Ascending aorta (tissue), 2 donors: ENCODE measurements around the gene ZNF618. TPM values are rescaled to one million over a fixed set of nuclear protein-coding genes. Genes with fewer than 3 reads are reported as not detected.

Experiments used
- DNase-seq, 2 donors: peaks; one replicate each; pipeline ENCODE4 v3.0.0-alpha.2; 2019; ENCODE audit warnings: low spot score in 2 of 2
- H3K27ac ChIP-seq, 2 donors: fragments of 200-600 bp; sonication (generic); one replicate each; pipeline ENCODE4 v1.5.1; 2016 to 2017; ENCODE audit warnings: mild to moderate bottlenecking in 1 of 2
- H3K27me3 ChIP-seq: fragments of 200-600 bp; sonication (generic); one replicate; pipeline ENCODE4 v1.5.1; 2017
- H3K36me3 ChIP-seq, 2 donors: fragments of 200-600 bp; sonication (generic); one replicate each; pipeline ENCODE4 v1.5.1; 2016
- H3K4me1 ChIP-seq, 2 donors: fragments of 200-600 bp; sonication (generic); one replicate each; pipeline ENCODE4 v1.5.1; 2016 to 2017; ENCODE audit warnings: mild to moderate bottlenecking in 1 of 2
- H3K4me3 ChIP-seq, 2 donors: fragments of 200-600 bp; sonication (generic); one replicate each; pipeline ENCODE4 v1.5.1; 2016 to 2017; ENCODE audit warnings: mild to moderate bottlenecking in 1 of 2
- H3K9me3 ChIP-seq, 2 donors: fragments of 200-600 bp; sonication (generic); one replicate each; pipeline ENCODE4 v1.5.1; 2016
- intact Hi-C: fragments of 100-400 bp; cut with DNase I; formaldehyde crosslinking; loops from one replicate; pipeline ENCODE4 v1.15.1; 2023
- total RNA-seq: library from RNA; depleted of rRNA; stranded (reverse); fragments of >200 nt; gene quantifications from one replicate; pipeline ENCODE4 v1.1.0, GENCODE V29; 2016
- TF ChIP-seq, protein P1 (sequence below), 3 experiments: fragments of 200-600 bp in 2 of 3; fragments of 450-650 bp in 1 of 3; sonication (generic) in 2 of 3; IDR thresholded peaks; one replicate each; pipeline ENCODE4 v1.5.1; 2016 to 2019; ENCODE audit warnings: antibody characterized with exemption in 3 of 3, mild to moderate bottlenecking in 1 of 3, moderate library complexity in 1 of 3

Gene ZNF618
- total RNA-seq, 1 donor from 2014 or later, result 16.1 TPM

DNA sequence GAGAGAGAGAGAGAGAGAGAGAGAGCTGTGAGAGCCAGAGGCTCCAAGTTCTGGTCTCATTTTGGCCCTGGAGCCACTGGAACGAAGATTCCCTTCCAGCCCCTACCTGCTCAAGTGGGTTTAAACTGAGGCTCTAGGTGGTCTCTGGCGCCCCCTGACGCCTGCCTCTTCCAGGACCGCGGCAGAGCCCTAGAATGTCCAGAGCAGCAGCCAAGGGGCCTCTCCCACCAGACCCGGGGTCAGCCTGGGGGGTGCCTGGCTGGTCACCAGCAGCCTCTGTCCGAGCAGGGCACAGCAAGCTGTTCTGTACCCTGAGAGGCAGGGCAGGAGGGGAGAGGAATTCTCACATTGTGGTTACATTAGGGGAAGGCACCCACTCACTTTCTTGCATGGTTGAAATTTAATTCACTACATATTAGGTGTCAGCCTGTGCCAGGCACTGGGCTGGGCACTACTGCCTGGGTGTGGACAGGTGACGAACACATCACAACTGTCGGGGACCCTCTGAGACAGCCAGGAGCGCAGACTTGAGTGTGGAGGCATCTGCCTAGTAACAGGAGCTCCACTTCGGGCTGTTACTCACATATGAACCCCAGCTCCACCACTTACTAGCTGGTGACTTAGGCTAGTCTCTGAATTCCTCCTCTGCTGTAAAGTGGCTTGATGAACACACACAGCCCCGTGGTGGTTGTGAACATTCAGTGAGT, 157.4 kb downstream of the ZNF618 start:
- TF ChIP-seq, protein P1, sequence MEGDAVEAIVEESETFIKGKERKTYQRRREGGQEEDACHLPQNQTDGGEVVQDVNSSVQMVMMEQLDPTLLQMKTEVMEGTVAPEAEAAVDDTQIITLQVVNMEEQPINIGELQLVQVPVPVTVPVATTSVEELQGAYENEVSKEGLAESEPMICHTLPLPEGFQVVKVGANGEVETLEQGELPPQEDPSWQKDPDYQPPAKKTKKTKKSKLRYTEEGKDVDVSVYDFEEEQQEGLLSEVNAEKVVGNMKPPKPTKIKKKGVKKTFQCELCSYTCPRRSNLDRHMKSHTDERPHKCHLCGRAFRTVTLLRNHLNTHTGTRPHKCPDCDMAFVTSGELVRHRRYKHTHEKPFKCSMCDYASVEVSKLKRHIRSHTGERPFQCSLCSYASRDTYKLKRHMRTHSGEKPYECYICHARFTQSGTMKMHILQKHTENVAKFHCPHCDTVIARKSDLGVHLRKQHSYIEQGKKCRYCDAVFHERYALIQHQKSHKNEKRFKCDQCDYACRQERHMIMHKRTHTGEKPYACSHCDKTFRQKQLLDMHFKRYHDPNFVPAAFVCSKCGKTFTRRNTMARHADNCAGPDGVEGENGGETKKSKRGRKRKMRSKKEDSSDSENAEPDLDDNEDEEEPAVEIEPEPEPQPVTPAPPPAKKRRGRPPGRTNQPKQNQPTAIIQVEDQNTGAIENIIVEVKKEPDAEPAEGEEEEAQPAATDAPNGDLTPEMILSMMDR (IDR thresholded peaks at IDR 0.05), result peak; percentile 40 to 59 (median 52)
- Histone ChIP-seq H3K27me3 (no peaks in the 10 kb centered on the region), H3K27ac (no peak overlapping the region), H3K4me1 (peaks cover 0 to 13% of the 10 kb centered on the region in 2 donors), H3K9me3 (no peaks in the 10 kb centered on the region), H3K36me3 (peaks cover 34 to 42% of the 10 kb centered on the region in 2 donors), H3K4me3 (no peak overlapping the region)
- intact Hi-C loops, result loop anchor here (1.0 to 5.0 kb wide), 3 partner anchors 226 to 351 kb away; no protein-coding TSS in a partner anchor
- peak in 1 of 2 donors; percentile 64 for DNase-seq

DNA sequence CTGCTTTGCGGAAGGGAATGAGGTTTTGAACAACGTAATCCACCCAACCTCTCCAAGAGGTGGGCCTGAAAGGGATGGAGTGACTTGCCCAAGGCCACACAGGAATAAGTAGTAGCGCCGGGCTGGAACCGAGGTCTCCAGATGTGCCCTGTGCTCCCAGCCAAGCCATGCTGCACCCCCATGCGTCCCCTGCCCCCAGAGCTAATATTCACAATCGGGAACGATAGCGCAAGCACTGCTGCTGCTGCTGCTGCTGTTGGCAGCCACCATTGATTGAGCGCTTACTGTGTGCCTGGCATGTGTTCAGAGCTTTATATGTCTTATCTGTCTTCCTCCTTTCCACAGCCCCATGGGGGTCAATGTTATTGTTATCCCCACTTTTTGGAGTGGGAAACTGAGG, 158.1 kb downstream of the ZNF618 start:
- Histone ChIP-seq H3K9me3 (no peaks in the 10 kb centered on the region), H3K4me3 (no peak overlapping the region), H3K27ac (peak overlapping the region in 1 of 2 donors; percentile 67), H3K36me3 (peaks cover 41 to 42% of the 10 kb centered on the region in 2 donors), H3K4me1 (peaks cover 0 to 13% of the 10 kb centered on the region in 2 donors), H3K27me3 (no peaks in the 10 kb centered on the region)
- intact Hi-C loops, result loop anchor here (1.0 to 5.0 kb wide), 2 partner anchors 227 to 297 kb away; no protein-coding TSS in a partner anchor
- TF ChIP-seq, protein P1 (IDR thresholded peaks at IDR 0.05), result no peak
- DNase-seq, result peak in 1 of 2 donors; percentile 35

DNA sequence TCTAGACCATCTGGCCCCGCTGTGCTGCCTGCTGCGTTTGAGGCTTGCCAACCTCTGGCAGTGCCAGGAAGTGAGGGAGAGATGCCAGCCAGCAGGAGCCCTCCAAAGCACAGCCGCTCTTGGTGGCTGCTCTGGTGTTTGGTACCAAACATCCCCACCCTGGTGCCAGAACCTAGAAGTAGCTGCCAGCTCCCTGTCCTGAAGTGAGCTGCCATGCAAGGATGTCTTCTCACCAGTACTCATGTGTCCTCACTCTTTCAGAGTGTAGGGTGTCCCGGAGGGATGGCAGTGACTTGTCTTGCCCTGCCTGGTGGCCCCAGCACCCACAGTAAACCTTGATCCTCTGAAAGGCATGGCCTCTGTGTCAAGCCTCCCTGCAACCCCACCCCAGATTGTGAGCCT, 158.6 kb downstream of the ZNF618 start:
- peak in 1 of 2 donors; percentile 74 for DNase-seq
- Histone ChIP-seq H3K27me3 (no peaks in the 10 kb centered on the region), H3K4me3 (no peak overlapping the region), H3K27ac (peak overlapping the region; percentile 56 to 67), H3K4me1 (peaks cover 0 to 13% of the 10 kb centered on the region in 2 donors), H3K36me3 (peaks cover 44 to 45% of the 10 kb centered on the region in 2 donors), H3K9me3 (no peaks in the 10 kb centered on the region)
- TF ChIP-seq, protein P1 (IDR thresholded peaks at IDR 0.05), result no peak
- intact Hi-C loops, result loop anchor here (1.0 to 5.0 kb wide), 2 partner anchors 227 to 297 kb away; no protein-coding TSS in a partner anchor

DNA sequence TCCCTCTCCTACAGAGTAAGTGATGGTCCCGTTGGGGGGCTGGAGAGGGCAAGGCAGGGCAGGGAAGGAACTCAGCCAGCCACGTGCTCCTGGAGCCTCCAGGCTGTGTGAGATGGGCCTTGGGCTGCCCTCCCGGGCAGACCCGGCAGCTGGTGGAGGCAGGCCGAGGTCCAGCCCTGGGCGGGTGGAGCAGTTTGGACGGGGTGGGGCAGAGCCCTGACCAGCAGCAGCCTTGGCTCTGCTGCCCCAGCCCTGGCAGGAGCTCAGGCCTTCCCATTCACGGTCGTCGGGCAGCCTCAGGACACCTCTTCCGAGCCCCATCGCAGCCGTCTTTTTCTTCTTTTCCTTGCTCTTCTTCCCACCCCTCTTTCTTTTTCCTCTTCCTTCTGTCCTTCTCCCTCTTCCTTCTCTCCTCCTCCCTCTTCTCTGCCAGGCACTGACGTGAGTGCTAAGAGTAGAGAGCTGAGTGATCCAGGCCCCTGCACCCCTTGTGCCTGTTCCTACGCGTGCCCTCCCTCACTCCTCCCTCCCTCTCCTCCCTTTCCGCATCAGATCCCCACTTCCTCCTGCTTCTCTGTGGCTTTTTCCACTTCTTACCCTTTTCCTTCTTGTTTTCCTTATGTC, 159.2 kb downstream of the ZNF618 start:
- intact Hi-C loops, result no loop called here
- TF ChIP-seq, protein P1 (IDR thresholded peaks at IDR 0.05), result no peak
- H3K27ac ChIP-seq, result peak overlapping the region; percentile 56 to 67
- DNase-seq, result peak in 1 of 2 donors; percentile 67
- no peaks in the 10 kb centered on the region for H3K9me3 ChIP-seq
- peaks cover 0 to 13% of the 10 kb centered on the region in 2 donors for H3K4me1 ChIP-seq
- no peak overlapping the region for H3K4me3 ChIP-seq
- H3K27me3 ChIP-seq, result no peaks in the 10 kb centered on the region
- peaks cover 41 to 46% of the 10 kb centered on the region in 2 donors for H3K36me3 ChIP-seq

DNA sequence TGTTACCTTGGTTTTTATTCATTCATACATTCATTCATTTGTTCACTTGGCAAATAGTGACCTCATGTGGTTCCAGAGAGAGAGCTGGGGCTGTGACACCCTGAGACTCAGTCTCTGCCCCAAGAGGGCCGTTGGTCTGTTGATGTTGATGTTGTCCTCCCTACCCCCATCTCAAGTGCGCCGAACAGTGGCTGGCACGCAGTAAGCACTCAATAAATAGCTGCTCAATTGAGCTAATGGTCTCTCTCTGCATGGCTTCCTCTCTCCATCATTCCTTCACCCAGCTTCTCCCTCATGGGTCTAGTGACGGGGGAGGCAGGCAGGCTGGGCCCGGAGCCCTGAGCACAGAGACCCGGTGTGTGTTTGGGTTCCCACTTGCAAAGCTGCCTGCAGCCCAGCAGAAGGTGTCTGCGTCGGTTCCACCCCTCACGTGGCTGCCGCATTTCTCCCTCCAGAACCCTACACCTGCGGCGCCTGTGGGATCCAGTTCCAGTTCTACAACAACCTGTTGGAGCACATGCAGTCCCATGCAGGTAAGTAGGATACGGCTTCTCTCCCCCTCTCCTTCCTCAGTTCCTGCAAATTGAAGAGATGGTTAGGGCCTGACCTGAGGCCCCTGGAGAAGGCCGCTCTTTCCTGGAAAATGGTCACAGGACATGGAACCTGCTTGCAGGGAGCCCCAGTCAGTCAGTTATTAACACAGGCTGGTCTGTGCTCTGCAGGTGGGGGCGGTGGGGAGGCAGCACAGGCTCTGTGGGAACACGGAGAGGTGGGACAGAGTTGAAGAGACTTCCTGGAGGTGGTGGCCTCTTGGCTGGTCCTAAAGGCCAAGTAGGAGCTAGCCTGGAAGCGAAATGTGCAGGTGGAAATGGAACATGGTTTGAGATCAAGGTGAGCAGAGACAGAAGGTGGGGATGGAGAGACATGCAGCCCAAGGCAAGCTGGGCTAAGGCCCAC, 160.0 kb downstream of the ZNF618 start:
- Histone ChIP-seq H3K4me1 (peaks cover 0 to 13% of the 10 kb centered on the region in 2 donors), H3K36me3 (peaks cover 34 to 46% of the 10 kb centered on the region in 2 donors), H3K27ac (peak overlapping the region; percentile 56 to 67), H3K27me3 (no peaks in the 10 kb centered on the region), H3K9me3 (no peaks in the 10 kb centered on the region), H3K4me3 (no peak overlapping the region)
- intact Hi-C loops, result no loop called here
- DNase-seq, result peak in 1 of 2 donors; percentile 50
- TF ChIP-seq, protein P1 (IDR thresholded peaks at IDR 0.05), result no peak
